ENCODE measurements around the gene PODNL1. TPM values are rescaled to one million over a fixed set of nuclear protein-coding genes. Genes with fewer than 3 reads are reported as not detected.
"Not testable (repeated sequence)": the region's sequence is repeated elsewhere in the genome, so short reads cannot be mapped to it uniquely, and the experiment has no call there.

The PODNL1 gene
- total RNA-seq, 1 donor from 2014 or later: 3.5 TPM

DNA sequence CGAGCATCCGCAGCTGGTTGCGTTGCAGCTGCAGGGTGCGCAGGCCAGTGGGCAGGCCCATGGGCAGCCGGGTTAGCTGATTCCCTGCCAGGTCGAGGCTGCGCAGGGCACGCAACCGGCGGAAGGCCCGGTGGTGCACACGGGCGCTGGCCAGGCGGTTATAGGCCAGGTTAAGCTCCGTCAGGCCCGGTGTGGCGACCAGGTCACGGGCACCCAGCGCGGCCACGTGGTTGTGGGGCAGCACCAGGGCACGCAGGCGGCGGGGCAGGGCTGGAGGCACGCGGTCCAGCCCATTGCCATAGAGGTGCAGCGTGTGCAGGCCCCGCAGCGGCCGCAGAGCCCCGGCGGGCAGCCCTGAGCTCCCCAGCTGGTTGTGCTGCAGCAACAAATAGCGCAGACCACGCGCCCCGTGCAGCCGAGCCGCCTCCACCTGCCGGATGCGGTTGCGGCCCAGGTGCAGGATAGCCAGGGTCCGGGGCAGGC lies 5.3 kb downstream of the PODNL1 start:
- no peak for DNase-seq (ENCODE audit: low spot score)
- intact Hi-C loops (cut with DNase I): no loop called here

DNA sequence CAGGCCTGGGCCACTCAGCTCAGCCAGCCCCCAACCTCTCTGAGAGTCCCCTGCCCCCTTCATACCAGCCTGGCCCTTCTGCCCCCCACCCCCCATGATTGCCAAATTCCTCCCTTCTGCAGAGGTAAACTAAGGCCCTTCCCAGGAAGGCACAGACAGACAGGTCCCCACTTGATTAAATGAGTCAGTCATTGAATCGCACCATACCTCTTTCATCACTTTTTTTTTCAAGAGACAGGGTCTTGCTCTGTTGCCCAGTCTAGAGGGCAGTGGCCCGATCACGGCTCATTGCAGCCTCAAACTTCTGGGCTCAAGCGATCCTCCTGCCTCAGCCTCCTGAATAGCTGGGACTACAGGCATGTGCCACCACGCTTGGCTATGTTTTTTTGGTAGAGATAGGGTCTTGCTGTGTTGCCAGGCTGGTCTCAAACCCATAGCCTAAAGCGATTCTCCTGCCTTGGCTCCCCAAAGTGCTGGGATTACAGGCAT lies 6.0 kb downstream of the PODNL1 start:
- DNase-seq (ENCODE audit: low spot score): no peak
- intact Hi-C loops (cut with DNase I): no loop called here

DNA sequence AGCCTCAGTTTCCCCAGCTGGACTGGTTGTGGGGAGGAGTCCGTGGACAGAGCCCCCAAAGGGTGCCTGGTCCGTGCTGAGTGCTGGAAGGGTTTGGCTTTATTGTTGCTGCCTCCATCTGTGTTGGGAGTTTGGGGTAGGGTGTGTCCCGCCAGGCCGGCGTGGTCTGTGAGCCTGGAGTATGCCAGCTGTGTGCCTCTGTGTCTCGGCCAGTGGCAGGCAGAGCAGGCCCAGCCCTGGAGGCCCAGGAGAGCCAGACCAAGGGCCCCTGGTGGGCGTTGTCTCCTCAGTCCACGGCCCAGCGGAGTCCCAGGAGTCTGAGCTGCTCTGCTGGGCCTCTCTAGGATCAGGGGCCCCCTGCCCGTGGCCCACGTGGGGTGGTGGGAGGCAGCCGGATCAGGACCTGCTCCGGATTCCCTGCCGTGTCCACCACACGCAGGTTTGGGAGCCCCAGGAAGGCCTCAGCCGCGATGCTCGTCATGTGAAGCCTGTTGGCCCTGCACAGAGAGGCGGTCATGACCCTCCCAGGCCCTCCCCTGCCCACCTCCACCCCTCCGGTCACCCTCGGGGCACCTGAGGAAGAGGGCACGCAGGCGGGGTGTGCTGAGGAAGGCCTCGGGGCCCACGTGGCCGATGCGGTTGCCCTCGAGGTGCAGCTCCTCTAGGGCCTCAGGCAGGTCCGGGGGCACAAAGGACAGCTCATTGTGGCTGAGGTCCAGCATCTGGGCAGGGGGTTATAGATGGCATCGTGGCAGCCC lies 6.6 kb downstream of the PODNL1 start:
- intact Hi-C loops (cut with DNase I): no loop called here
- DNase-seq (ENCODE audit: low spot score): no peak

DNA sequence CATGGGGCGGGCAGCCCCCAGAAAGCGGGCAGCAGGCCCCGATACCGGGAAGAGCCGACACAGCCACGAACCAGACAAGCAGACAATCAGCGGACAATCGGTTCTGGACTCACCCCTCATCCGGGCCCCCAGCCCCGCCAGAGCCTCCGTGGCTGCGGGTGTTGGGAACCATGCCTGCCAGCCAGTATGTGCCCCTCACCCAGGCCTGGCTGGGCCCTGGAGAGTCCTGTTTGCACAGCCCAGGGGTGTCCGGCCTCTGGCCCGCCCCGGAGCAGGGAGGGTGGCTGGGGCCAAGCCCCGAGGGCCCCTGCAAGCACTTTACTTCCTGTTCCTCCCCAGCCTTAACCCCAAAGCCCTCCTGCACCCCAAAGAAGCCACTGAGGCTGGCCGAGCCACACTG lies 7.8 kb downstream of the PODNL1 start:
- DNase-seq (ENCODE audit: low spot score): no peak
- intact Hi-C loops (cut with DNase I): no loop called here

DNA sequence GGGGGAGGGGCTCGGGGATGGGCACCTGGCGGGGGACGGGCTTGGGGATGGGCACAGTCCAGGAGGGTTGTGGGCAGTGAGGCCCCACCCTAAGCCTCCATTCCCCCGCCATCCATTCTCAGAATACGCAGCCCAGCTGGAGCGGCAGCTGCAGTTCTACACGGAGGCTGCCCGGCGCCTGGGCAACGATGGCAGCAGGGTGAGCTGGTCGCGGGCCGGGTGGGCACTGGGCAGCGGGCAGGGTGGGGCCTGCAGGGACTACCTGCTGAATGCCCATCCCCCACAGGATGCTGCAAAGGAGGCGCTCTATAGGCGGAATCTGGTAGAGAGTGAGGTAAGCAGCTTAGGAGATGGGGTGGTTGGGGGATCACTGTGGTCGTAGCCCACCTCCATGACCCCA lies 8.3 kb downstream of the PODNL1 start:
- DNase-seq (ENCODE audit: low spot score): no peak
- intact Hi-C loops (cut with DNase I): no loop called here

DNA sequence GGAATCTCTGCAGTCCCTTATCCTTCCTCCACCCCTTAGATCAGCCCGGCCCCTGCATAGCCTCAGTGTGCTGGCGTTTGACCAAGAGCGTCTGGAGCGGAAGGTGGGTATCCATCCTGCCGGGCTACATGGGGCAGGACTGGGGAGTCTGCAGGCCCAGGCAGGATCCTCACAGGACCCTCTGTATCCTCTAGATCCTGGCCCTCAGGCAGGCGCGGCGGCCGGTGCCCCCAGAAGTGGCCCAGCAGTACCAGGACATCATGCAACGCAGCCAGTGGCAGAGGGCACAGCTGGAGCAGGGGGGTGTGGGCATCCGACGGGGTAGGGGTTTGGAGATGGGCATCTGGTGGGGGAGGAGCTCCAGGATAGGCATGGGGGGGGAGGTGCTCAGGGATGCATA lies 8.9 kb downstream of the PODNL1 start:
- intact Hi-C loops (cut with DNase I): no loop called here
- no peak for DNase-seq (ENCODE audit: low spot score)

DNA sequence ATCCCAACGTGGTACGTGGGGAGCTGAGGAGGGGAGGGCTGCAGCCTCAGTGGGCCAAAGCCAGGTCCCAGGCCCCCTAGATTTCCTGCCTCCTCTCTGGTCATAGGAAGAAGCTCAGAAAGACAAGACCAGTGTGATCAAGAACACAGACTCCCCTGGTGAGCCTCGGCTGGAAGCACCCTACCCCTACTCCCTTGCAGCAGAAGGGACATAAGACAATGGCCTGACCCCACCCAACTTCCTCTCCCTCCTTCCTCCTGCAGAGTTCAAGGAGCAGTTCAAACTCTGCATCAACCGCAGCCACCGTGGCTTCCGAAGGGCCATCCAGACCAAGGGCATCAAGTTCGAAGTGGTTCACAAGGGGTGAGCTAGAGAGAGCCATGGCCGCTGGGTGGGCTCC lies 11.5 kb downstream of the PODNL1 start:
- intact Hi-C loops (cut with DNase I): no loop called here
- no peak for DNase-seq (ENCODE audit: low spot score)

DNA sequence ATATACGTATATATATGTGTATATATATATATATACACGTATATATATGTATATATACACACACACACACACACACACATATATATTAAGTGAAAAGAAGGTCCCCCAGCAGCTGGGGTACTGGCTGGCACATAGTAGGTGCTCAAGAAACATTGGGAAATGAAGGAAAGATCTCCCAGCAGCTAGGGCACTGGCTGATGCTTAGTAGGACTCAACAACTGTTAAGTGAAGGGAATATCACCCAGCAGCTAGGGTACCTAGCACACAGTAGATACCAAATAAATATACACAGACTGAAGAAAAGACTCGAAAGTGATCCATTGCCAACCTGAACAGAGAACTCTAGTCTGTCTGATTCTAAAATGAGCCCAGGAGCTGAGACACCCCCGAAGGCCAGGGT lies 12.2 kb downstream of the PODNL1 start:
- DNase-seq (ENCODE audit: low spot score): no peak
- intact Hi-C loops (cut with DNase I): no loop called here

DNA sequence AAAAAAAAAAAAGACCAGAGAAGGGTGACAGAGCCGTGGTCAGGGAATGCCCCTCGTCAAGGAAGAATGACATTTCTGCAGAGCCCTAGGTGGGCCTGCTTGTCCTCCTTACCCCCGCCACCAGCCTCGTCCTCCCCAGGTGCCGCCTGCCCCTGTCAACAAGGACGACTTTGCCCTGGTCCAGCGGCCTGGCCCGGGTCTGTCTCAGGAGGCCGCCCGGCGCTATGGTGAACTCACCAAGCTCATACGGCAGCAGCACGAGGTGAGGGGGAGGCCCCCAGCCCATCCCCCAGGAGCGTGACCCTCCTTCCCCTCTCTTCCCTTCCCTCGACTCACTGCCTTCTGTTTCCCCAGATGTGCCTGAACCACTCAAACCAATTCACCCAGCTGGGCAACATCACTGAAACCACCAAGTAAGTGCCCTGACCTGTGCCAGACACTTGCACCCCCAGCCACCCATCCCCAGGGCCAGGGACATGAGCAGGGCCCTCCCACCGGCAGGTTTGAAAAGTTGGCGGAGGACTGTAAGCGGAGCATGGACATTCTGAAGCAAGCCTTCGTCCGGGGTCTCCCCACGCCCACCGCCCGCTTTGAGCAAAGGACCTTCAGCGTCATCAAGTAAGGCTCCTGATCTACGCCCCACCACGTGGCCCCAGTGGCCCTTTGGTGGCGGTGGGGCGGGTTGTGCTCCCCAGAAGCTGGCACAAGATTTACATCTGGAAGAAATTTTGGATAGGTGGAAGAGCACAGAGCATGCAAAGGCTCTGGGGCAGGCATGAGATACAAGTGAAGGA lies 14.8 kb downstream of the PODNL1 start:
- intact Hi-C loops (cut with DNase I): no loop called here
- DNase-seq (ENCODE audit: low spot score): no peak

DNA sequence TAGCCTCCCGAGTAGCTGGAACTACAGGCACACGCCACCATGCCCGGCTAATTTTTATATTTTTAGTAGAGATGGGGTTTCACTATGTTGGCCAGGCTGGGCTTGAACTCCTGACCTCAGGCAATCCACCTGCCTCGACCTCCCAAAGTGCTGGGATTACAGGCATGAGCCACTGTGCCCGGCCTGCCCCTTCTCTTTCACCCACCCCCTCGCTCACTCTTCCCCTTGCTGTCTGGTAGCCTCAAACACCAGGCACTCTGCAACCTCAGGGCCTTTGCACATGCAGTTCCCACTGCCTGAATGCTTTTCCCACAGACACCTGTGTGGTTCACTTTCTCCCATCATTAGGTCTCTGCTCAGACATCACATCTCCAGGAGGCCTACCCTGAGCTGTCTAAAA lies 16.1 kb downstream of the PODNL1 start:
- DNase-seq (ENCODE audit: low spot score); intact Hi-C loops (cut with DNase I): not testable (repeated sequence)

DNA sequence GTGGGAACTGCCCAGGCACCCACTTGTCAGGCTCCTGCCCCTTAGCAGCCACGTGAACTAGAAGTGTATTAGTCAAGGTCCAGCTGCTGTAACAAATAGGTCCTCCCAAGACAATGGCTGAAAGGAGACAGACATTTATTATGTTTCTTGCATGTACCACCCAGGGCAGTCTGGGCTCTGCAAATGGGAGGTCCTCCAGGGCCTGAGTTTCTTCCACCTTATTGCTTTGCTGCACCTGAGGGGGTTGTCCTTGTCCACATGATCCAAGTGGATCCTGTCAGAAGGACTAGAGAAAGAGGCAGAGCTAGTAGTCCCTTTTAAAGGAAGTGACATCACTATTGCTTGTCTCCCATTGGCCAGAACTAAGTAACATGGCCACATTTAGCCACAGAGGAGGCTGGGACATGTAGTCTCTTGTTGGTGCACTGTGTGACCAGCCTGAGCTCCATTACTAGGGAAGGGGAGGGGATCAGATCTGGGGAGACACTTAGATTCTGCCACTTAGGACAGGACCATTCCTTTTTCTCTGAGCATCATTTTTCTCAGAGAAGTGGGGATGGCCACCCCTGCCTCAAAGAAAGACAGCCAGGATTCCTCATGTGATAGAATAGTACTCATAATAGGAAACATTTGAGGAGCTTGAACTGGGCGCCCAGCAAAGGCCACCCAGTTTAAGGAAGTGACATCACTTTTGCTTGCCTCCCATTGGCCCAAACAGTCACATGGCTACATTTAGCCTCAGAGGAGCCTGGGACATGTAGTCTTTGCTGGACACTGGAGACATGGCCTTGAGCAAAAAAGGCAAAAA lies 17.1 kb downstream of the PODNL1 start:
- intact Hi-C loops (cut with DNase I): no loop called here
- no peak for DNase-seq (ENCODE audit: low spot score)

DNA sequence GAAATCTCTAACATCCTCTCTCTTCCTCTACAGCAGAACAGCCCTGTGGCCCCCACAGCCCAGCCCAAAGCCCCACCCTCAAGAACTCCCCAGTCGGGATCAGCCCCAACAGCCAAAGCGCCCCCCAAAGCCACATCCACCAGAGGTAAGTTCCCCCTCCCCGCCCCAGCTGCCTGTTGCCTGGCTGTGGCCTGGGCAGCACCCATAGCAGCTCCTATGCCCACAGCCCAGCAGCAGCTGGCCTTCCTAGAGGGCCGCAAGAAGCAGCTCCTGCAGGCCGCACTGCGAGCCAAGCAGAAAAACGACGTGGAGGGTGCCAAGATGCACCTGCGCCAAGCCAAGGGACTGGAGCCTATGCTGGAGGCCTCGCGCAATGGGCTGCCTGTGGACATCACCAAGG lies 17.7 kb downstream of the PODNL1 start:
- DNase-seq (ENCODE audit: low spot score): no peak
- intact Hi-C loops (cut with DNase I): no loop called here

DNA sequence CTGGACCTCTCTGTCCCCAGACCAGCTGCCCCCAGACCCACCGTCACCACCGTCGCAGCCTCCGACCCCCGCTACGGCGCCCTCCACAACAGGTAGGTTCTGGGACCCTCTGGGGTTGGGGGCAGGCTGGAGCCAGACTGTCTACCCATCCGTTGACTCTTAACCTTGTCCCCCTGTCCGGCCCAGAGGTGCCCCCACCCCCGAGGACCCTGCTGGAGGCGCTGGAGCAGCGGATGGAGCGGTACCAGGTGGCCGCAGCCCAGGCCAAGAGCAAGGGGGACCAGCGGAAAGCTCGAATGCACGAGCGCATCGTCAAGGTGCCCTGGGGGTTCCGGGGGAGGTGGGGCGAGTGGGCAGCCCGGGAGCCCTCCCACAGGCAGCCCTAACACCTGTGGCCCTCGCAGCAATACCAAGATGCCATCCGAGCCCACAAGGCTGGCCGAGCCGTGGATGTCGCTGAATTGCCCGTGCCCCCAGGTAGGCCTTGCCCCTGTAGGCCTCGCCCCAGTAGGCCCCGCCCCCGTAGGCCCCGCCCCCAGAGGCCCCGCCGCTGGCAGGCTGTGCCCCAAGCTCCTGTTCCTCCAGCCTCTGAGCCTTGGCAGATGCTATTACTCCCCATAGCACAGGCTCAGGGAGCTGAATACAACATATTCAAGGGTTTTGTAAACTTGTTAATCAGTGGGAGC lies 19.3 kb downstream of the PODNL1 start:
- no peak for DNase-seq (ENCODE audit: low spot score)
- intact Hi-C loops (cut with DNase I): no loop called here

DNA sequence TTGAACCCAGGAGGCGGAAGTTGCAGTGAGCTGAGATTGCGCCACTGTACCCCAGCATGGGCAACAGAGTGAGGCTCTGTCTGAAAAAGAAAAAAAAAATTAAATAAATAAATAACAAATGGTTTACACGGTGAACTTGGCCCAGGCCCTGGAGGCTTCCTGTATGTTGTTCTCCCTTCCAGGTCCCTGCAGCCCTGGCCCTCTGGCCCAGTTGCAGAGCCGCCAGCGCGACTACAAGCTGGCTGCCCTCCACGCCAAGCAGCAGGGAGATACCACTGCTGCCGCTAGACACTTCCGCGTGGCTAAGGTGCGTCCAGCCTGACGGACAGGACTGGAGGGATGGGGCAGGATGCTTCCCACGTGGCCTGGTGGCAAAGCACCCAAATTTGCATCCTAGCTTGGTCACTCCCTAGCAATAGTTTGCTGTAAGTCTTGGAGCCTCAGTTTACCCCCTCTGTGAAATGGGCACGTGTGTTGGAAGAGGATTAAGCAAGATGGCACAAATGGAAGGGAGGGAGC lies 20.3 kb downstream of the PODNL1 start:
- intact Hi-C loops (cut with DNase I): no loop called here
- no peak for DNase-seq (ENCODE audit: low spot score)

DNA sequence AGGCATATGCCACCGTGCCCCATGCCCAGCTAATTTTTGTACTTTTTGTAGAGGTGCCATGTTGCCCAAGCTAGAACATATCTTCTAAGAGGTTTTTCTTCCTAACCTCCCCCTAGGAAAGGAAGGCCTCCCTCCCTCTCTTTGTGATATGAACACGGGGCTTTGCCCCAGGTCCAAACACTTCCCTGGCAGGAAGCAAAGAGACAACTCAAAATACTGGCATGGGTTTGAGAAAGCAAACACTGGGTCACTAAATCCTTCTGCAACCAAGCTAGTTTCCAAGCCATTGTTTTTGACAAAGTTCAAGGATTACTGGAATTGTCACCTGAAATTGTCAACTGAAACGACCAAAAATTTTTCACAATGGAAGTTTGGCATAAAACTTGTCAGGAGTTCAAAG lies 23.4 kb downstream of the PODNL1 start:
- no peak for DNase-seq (ENCODE audit: low spot score)
- intact Hi-C loops (cut with DNase I): no loop called here

DNA sequence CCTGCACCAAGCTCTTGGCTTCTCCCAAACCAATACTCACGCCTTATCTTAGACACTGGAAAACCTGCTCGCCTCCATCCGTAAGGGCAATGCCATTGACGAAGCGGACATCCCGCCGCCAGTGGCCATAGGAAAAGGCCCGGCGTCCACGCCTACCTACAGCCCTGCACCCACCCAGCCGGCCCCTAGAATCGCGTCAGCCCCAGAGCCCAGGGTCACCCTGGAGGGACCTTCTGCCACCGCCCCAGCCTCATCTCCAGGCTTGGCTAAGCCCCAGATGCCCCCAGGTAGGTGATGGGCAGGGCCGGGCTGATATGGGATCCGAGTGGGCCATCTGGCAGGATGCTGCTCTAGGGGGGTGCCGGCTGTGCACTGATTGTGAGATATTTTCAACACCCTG lies 24.9 kb downstream of the PODNL1 start:
- DNase-seq (ENCODE audit: low spot score): no peak
- intact Hi-C loops (cut with DNase I): no loop called here

DNA sequence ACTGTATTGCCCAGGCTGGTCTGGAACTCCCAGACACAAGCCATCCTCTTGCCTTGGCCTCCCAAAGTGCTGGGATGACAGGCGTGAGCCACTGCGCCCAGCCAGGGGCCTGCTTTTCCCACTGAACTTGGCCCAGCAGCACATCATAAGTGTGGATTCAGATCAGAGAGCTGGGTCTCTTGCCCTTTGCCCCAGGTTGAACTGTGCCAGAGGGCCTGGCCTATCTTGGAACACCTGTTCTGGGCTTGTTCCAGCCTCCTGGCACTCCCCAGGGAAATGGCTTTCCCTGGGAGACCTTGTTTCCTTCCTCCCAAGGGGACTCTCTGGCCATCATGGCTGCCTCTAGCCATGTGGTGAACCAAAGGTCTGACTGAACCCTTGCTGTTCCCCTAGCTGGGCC lies 28.8 kb downstream of the PODNL1 start:
- intact Hi-C loops (cut with DNase I): loop anchor here (5.0 kb wide), 1 partner anchor 43 kb away; the partner anchor contains the start of gene DCAF15
- no peak for DNase-seq (ENCODE audit: low spot score)

DNA sequence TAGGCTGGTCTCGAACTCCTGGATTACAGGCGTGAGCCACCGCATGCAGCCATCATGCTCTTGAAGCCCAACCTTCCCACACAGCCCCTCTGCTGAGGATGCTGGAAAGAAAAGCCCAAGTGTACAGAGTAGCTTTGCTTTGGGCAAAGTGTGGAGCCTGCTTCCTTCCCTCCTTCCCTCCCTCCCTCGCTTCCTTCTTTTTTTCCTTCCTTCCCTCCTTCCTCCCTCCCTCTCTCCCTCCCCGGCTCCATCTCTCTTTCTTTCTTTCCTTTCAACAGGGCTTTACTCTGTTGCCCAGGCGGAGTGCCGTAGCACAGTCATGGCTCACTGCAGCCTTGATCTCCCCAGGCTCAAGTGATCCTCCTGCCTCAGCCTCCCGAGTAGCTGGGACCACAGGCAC lies 29.5 kb downstream of the PODNL1 start:
- DNase-seq (ENCODE audit: low spot score): no peak
- intact Hi-C loops (cut with DNase I): loop anchor here (5.0 kb wide), 1 partner anchor 44 kb away; the partner anchor contains the start of gene DCAF15

DNA sequence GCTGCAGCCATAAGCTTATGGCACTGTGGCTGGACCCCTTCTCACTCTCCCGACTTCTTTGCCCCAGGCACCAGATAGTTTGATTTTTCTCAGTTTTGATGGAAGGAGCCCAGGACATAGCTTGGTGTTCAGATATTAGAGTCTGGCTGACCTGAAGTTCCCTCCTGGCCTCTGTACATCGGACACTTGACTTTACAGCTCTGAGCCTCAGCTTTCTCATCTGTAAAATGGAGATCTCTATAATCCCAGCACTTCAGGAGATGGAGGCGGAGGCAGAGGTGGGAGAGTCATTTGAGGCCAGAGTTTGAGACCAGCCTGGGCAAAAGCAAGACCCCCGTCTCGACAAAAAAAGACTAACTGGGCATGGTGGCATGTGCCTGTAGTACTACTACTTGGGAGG lies 31.3 kb downstream of the PODNL1 start:
- intact Hi-C loops (cut with DNase I): loop anchor here (5.0 kb wide), 1 partner anchor 45 kb away; the partner anchor contains the start of gene DCAF15
- no peak for DNase-seq (ENCODE audit: low spot score)

All from cardiac septum (tissue), 1 donor.